Measurements from ENCODE around the gene CEP43. TPM values are rescaled to one million over a fixed set of nuclear protein-coding genes. Genes with fewer than 3 reads are reported as not detected.

The CEP43 gene
- total RNA-seq, 6 experiments from 2014 or later, result 16.5 to 24.8 (median 21.0) TPM

GRCh38 chr6:166952121-166952520 is 47.1 kb upstream of the CEP43 start:
- no peak overlapping the region for H3K4me3 Mint-ChIP-seq
- no peak overlapping the region for H3K27ac Mint-ChIP-seq
- peaks cover 22% of the 10 kb centered on the region for H3K4me1 Mint-ChIP-seq (ENCODE audit: low read depth)
- DNase-seq, result no peak
- H3K27me3 Mint-ChIP-seq (ENCODE audit: insufficient read depth), result no peaks in the 10 kb centered on the region
- H3K36me3 Mint-ChIP-seq (ENCODE audit: low read depth), result peaks cover 10% of the 10 kb centered on the region
- H3K9me3 Mint-ChIP-seq, result no peaks in the 10 kb centered on the region
- TF ChIP-seq, protein P1, sequence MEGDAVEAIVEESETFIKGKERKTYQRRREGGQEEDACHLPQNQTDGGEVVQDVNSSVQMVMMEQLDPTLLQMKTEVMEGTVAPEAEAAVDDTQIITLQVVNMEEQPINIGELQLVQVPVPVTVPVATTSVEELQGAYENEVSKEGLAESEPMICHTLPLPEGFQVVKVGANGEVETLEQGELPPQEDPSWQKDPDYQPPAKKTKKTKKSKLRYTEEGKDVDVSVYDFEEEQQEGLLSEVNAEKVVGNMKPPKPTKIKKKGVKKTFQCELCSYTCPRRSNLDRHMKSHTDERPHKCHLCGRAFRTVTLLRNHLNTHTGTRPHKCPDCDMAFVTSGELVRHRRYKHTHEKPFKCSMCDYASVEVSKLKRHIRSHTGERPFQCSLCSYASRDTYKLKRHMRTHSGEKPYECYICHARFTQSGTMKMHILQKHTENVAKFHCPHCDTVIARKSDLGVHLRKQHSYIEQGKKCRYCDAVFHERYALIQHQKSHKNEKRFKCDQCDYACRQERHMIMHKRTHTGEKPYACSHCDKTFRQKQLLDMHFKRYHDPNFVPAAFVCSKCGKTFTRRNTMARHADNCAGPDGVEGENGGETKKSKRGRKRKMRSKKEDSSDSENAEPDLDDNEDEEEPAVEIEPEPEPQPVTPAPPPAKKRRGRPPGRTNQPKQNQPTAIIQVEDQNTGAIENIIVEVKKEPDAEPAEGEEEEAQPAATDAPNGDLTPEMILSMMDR (IDR thresholded peaks at IDR 0.05), result no peak

DNA sequence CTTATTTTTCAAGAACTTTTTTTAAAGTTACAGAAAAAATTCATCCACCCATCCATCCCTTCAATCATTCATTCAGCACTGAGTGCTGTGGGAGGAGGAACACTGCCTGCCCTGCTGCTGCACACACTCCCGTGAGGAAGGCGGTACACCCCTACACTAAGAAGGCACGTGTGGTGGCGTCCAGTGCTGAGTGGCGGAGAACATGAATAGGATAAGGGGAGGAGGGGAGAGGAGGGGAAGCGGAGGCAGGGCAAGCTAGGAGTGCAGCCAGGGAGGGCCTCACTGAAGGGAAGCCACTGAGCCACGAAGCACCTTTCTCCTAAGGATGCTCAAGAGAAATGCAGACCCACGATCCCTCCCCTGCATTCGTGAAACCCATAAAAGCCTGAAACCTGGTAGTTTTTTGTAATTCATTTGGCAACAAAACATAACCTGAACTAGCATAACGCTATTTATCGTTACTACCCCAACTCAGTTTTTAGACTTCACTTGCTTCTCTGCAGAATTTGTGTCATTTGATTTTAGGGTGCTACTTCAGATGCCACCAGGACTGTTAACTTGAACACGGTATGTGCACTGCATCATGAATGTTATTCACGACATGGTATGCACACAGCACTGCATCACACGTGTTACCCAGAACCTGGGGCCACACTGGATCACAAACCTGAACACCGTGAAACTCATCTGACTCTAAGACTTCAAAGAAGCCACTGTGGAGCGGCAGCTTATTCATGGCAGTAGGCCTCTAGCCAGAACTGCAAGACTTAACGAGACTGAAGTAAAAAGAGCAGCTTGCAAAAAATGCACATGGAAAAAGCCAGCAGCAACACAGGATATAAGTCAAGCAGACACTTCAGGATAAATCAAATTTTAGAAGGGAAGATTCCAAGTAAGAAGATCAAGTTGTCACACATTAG is 46.4 kb upstream of the CEP43 start:
- Mint-ChIP-seq H3K36me3 (ENCODE audit: low read depth) (peaks cover 10% of the 10 kb centered on the region), H3K27ac (no peak overlapping the region), H3K4me1 (ENCODE audit: low read depth) (peaks cover 29% of the 10 kb centered on the region), H3K9me3 (no peaks in the 10 kb centered on the region), H3K27me3 (ENCODE audit: insufficient read depth) (no peaks in the 10 kb centered on the region), H3K4me3 (no peak overlapping the region)
- TF ChIP-seq, protein P1 (IDR thresholded peaks at IDR 0.05), result no peak
- DNase-seq, result no peak

DNA sequence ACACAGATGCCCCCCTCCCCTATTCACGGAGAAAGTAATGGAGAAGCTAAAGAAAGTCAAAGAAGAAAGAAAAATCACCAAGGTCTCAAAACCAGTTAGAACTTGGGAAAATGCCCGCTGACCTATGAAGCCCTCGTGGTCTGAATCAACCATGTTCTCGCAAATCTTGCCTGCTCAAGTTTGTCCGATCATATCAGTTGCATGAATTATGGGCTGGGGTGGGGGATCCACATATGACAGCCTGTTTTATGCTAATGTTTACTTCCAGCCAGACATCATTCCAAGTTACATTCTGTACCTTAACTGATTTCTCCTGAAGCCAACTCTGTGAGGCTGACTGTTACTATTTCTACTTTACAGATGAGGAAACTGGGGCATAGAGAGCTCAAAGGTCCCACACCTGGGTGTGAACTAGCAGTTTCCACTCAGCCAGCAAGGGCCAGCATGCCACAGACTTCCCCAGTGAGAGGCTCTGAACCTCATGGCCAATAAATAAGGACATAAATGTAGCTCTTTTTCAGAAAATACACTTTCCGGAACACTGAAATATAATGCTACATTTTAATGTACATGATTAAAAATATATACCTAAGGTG is 45.0 kb upstream of the CEP43 start:
- no peak overlapping the region for H3K27ac Mint-ChIP-seq
- DNase-seq, result no peak
- H3K4me3 Mint-ChIP-seq, result no peak overlapping the region
- peaks cover 10% of the 10 kb centered on the region for H3K36me3 Mint-ChIP-seq (ENCODE audit: low read depth)
- TF ChIP-seq, protein P1 (IDR thresholded peaks at IDR 0.05), result no peak
- peaks cover 40% of the 10 kb centered on the region for H3K4me1 Mint-ChIP-seq (ENCODE audit: low read depth)
- no peaks in the 10 kb centered on the region for H3K9me3 Mint-ChIP-seq
- H3K27me3 Mint-ChIP-seq (ENCODE audit: insufficient read depth), result no peaks in the 10 kb centered on the region

DNA sequence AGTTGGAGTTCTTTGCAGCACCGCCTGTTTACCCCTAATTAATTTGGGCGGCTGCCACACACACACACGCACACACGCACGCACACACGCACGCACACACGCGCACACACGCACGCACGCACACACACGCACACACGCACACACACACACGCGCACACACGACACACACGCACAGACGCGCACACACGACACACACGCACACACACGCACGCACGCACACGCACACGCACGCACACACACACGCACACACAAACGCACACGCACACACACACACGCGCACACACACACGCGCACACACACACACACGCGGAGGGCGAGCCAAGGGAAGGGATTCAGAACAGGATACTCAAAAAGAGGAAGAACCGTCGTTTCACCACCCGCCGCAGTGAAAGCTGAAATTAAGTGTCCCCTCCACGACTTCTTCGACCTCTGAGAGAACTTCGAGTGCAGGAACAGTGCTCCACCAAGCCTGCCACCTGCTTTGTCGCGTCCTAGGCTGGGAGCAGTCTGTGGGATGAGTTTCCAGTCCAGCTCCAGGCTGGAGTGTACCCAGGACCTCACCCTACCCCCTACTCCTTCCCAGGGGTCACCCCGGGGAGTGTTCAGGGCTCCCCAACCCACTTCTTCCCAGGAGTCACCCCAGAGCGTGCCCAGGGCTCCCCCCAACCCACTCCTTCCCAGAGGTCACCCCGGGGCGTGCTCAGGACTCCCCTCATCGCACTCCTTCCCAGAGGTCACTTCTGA is 43.9 kb upstream of the CEP43 start:
- no peak for DNase-seq

DNA sequence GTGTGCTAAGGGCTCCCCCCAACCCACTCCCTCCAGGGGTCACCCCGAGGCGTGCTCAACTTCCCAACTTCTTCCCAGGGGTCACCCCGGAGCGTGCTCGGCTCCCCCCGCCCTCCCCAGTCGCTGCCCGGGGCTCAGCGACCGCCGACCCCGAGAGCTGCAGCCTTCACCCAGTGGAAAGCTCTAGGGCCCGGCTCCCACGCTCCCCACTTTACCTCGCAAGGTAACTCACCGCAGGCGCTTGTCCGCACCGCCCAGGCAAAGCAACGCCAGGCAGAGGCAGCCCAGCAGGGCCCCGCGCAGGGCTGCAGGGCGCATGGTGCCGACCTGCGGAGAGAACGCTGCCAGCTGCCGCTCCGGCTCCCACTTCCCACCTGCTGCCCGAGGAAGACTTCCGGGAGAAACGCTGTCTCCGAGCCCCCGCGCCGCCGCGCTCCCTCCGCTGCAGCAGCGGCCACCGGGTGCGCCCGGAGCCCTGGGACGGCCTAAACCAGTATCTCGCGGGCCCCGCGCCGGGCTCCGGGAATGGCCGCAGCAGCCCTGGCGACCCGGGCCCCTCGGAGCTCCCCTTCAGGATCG is 43.2 kb upstream of the CEP43 start:
- H3K36me3 Mint-ChIP-seq (ENCODE audit: low read depth), result peaks cover 3% of the 10 kb centered on the region
- H3K9me3 Mint-ChIP-seq, result no peaks in the 10 kb centered on the region
- no peak overlapping the region for H3K27ac Mint-ChIP-seq
- no peaks in the 10 kb centered on the region for H3K27me3 Mint-ChIP-seq (ENCODE audit: insufficient read depth)
- H3K4me3 Mint-ChIP-seq, result peak overlapping the region; percentile 80
- DNase-seq, result no peak
- TF ChIP-seq, protein P1 (IDR thresholded peaks at IDR 0.05), result no peak
- peaks cover 31% of the 10 kb centered on the region for H3K4me1 Mint-ChIP-seq (ENCODE audit: low read depth)

More for the DNA sequence above, 43.9 kb upstream of the CEP43 start:
- Mint-ChIP-seq H3K27me3 (ENCODE audit: insufficient read depth) (no peaks in the 10 kb centered on the region), H3K36me3 (ENCODE audit: low read depth) (peaks cover 9% of the 10 kb centered on the region), H3K4me3 (peak overlapping the region; percentile 80), H3K27ac (no peak overlapping the region), H3K9me3 (no peaks in the 10 kb centered on the region), H3K4me1 (ENCODE audit: low read depth) (peaks cover 38% of the 10 kb centered on the region)
- TF ChIP-seq, protein P1 (IDR thresholded peaks at IDR 0.05), result no peak

All from HFFc6 (cell line).